Smooth muscle cell of the umbilical artery (primary cell): ENCODE data around the gene EQTN. TPM values are rescaled to one million over a fixed set of nuclear protein-coding genes. Genes with fewer than 3 reads are reported as not detected.

Source experiments
- total RNA-seq: library from RNA; depleted of rRNA; stranded (reverse); fragments of >200 nt; gene quantifications from 2 replicates; pipeline ENCODE4 v1.2.3, GENCODE V29; 2014

The EQTN gene
- total RNA-seq = not detected in 2 replicates

DNA sequence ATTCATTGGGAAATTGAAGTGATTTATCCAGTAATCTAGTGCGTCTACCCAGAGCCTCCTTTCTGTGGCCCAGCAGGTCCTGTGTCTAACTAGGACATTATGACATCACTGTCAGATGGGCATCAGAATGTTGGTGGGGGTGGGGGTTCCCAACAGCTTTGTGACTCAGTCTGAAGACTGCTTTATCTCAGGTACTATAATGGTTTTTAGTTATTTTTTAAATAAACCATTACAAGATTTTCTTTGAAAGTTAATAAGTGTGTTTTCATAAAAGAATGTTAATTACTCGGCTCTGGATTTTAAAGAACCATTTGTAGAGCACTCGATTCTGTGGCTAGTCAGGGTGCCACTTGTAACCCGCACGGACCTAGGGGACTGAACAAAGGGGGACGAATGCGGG is at the start of gene EQTN:
EQTN (minus strand) TSS at position 101 of the 400 bp plus-strand sequence; CDS start at position 6, 95 bp downstream.

Other genes starting within 250 kb of the EQTN start
- 15.7 and 89.3 TPM in 2 replicates for gene TEK, start 187.9 kb downstream of the EQTN start, total RNA-seq
- not detected in 2 replicates for gene IFNK, start 227.1 kb upstream of the EQTN start, total RNA-seq
- 0.18 and 0.30 TPM in 2 replicates for gene MOB3B, start 232.7 kb upstream of the EQTN start, total RNA-seq